Keratinocyte (primary cell): ENCODE measurements around the gene TNFRSF19. TPM values are rescaled to one million over a fixed set of nuclear protein-coding genes. Genes with fewer than 3 reads are reported as not detected.

Experiments
- DNase-seq: peaks from one replicate; pipeline ENCODE4 v3.0.0-alpha.2; 2011; ENCODE audit warnings: low read depth, missing footprints, low spot score
- FAIRE-seq: peaks from 2 replicates; lab custom pipeline; 2011; peaks lifted over from hg19 to GRCh38; lab: Jason Lieb, UNC
- H2AFZ ChIP-seq: 2 replicates; pipeline ENCODE4 v1.6.0; 2012; ENCODE audit warnings: low read length, control low read depth, inconsistent platforms; ENCODE audit not compliant: control insufficient read depth
- H3K27ac ChIP-seq: 2 replicates; pipeline ENCODE4 v1.5.1; 2011; ENCODE audit warnings: low read length; ENCODE audit not compliant: control insufficient read depth, insufficient read depth
- H3K27me3 ChIP-seq: 3 replicates; pipeline ENCODE4 v1.6.0; 2011; ENCODE audit warnings: low read length; ENCODE audit not compliant: control insufficient read depth, insufficient read depth; ENCODE audit errors: extremely low read depth
- H3K36me3 ChIP-seq, 2 experiments: 2 replicates in 1 of 2; 3 replicates in 1 of 2; pipeline ENCODE4 v1.5.1; 2011; ENCODE audit warnings: low read length in 2 of 2, mild to moderate bottlenecking in 1 of 2; ENCODE audit not compliant: control insufficient read depth in 2 of 2, insufficient read depth in 2 of 2; ENCODE audit errors: extremely low read depth in 1 of 2
- H3K4me1 ChIP-seq: 3 replicates; pipeline ENCODE4 v1.5.1; 2011; ENCODE audit warnings: low read length; ENCODE audit not compliant: control insufficient read depth, insufficient read depth; ENCODE audit errors: extremely low read depth
- H3K4me2 ChIP-seq: 3 replicates; pipeline ENCODE4 v1.6.0; 2011; ENCODE audit warnings: low read depth, low read length; ENCODE audit not compliant: control insufficient read depth, insufficient read depth; ENCODE audit errors: extremely low read depth
- H3K4me3 ChIP-seq, 3 experiments: fragments of 200-600 bp in 1 of 3; sonication (generic) in 1 of 3; 2 replicates in 2 of 3; 3 replicates in 1 of 3; pipeline ENCODE4 v1.5.1; 2011 to 2016; ENCODE audit warnings: low read length in 3 of 3, mild to moderate bottlenecking in 3 of 3, control low read depth in 2 of 3, inconsistent platforms in 1 of 3, low read depth in 1 of 3, mixed read lengths in 1 of 3, mixed run types in 1 of 3, moderate library complexity in 1 of 3; ENCODE audit not compliant: control insufficient read depth in 2 of 3, insufficient read depth in 2 of 3; ENCODE audit errors: extremely low read depth in 1 of 3
- H3K79me2 ChIP-seq: 2 replicates; pipeline ENCODE4 v1.6.0; 2012; ENCODE audit warnings: low read length; ENCODE audit not compliant: control insufficient read depth, insufficient read depth
- H3K9ac ChIP-seq: 3 replicates; pipeline ENCODE4 v1.6.0; 2011; ENCODE audit warnings: low read length; ENCODE audit not compliant: control insufficient read depth, insufficient read depth; ENCODE audit errors: extremely low read depth
- H3K9me1 ChIP-seq: 3 replicates; pipeline ENCODE4 v1.6.0; 2011; ENCODE audit warnings: low read length; ENCODE audit not compliant: control insufficient read depth, insufficient read depth; ENCODE audit errors: extremely low read depth
- H3K9me3 ChIP-seq: 2 replicates; pipeline ENCODE4 v1.5.1; 2012; ENCODE audit warnings: low read depth, low read length; ENCODE audit not compliant: control insufficient read depth
- H4K20me1 ChIP-seq: 3 replicates; pipeline ENCODE4 v1.6.0; 2011; ENCODE audit warnings: low read length; ENCODE audit not compliant: control insufficient read depth, insufficient read depth; ENCODE audit errors: extremely low read depth
- EZH2 ChIP-seq: IDR thresholded peaks from one replicate; pipeline ENCODE4 v1.6.1; 2012; ENCODE audit warnings: inconsistent platforms, mild to moderate bottlenecking, low read length, moderate library complexity
- dilution Hi-C: fragments of 300-500 bp; cut with MboI; formaldehyde crosslinking; loops from one replicate; pipeline ENCODE4 v1.7.0; 2020; ENCODE audit warnings: low sequenced_read_pairs; ENCODE audit not compliant: extremely low pct_ligation_motif_present
- polyA plus RNA-seq, 5 experiments: library from polyadenylated mRNA; depleted of rRNA in 3 of 5; stranded (reverse) in 3 of 5; stranded (forward) in 1 of 5; unstranded in 1 of 5; fragments of >200 nt; gene quantifications; 1 replicate in 1 of 5; 2 replicates in 3 of 5; 3 replicates in 1 of 5; pipeline versions ENCODE4 v1.2.1 to v1.2.3, GENCODE V29; 2011 to 2012; ENCODE audit warnings: missing spikeins in 2 of 5, low read depth in 1 of 5, low replicate concordance in 1 of 5
- TF ChIP-seq, protein P1 (sequence below), 3 experiments: IDR thresholded peaks in 1 of 3; conservative IDR thresholded peaks in 1 of 3; optimal IDR thresholded peaks in 1 of 3; 2 replicates in 2 of 3; 3 replicates in 1 of 3; pipeline versions ENCODE3 to v1.5.1; 2011; ENCODE audit warnings: low read length in 3 of 3, mild to moderate bottlenecking in 3 of 3, moderate library complexity in 2 of 3, control low read depth in 1 of 3, inconsistent platforms in 1 of 3; ENCODE audit not compliant: insufficient read depth in 2 of 3; ENCODE audit errors: extremely low read depth in 1 of 3

The TNFRSF19 gene
- polyA plus RNA-seq, 1 donor (not counting 4 experiments of a cell fraction or from before 2014, with no cell fraction given) = 1.8 TPM

DNA sequence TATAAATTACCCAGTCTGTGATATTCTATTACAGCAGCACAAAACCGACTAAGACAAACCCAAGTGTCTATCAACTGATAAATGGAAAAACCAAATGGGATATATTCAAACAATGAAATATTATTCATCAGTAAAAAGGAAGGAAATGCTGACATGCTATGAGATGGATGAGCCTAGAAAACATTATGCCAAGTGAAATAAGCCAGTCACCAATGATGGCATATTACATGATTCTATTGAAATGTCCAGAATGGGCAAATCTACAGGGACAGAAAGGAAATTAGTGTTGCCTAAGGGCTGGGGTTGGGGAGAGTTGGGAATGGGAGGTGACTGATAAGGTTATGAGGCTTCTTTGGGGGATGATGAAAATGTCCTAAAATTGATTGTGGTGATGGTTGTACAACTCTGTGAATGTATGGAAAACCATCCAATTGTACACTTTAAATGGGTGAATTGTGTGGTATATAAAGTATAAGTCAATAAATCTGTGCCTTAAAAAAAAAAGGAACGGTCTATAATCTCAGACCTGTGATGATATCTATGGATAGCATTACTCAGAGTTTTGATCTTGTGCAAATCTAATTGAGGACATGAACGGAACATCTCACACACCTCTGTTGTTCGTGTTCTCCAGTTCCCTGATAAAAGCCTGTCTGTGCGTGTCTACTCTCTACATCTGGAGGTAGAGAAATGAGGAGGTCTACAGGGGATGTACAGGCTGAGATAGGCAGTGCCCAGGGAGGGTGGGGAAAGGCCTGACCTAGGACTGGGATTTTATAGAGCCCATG lies 49.0 kb downstream of the TNFRSF19 start:
- dilution Hi-C loops = no loop called here
- no peak for DNase-seq
- Histone ChIP-seq H3K4me1 (peaks cover 16% of the 10 kb centered on the region), H3K27ac (no peak overlapping the region), H3K79me2 (no peaks in the 10 kb centered on the region), H3K4me2 (no peak overlapping the region), H3K27me3 (no peaks in the 10 kb centered on the region), H3K9me1 (no peaks in the 10 kb centered on the region), H4K20me1 (no peaks in the 10 kb centered on the region), H3K9me3 (no peaks in the 10 kb centered on the region), H3K4me3 (no peak overlapping the region), H2AFZ (no peak overlapping the region), H3K9ac (peak overlapping the region; percentile 19), H3K36me3 (no peaks in the 10 kb centered on the region)
- no peak for FAIRE-seq
- no peak for TF ChIP-seq EZH2
- TF ChIP-seq, protein P1, sequence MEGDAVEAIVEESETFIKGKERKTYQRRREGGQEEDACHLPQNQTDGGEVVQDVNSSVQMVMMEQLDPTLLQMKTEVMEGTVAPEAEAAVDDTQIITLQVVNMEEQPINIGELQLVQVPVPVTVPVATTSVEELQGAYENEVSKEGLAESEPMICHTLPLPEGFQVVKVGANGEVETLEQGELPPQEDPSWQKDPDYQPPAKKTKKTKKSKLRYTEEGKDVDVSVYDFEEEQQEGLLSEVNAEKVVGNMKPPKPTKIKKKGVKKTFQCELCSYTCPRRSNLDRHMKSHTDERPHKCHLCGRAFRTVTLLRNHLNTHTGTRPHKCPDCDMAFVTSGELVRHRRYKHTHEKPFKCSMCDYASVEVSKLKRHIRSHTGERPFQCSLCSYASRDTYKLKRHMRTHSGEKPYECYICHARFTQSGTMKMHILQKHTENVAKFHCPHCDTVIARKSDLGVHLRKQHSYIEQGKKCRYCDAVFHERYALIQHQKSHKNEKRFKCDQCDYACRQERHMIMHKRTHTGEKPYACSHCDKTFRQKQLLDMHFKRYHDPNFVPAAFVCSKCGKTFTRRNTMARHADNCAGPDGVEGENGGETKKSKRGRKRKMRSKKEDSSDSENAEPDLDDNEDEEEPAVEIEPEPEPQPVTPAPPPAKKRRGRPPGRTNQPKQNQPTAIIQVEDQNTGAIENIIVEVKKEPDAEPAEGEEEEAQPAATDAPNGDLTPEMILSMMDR (optimal IDR thresholded peaks at IDR 0.05 in 1 of 3, IDR thresholded peaks at IDR 0.05 in 1 of 3, conservative IDR thresholded peaks at IDR 0.05 in 1 of 3; ENCODE audit: extremely low read depth in 1 of 3, insufficient read depth in 2 of 3, low read length in 3 of 3) = no peak

DNA sequence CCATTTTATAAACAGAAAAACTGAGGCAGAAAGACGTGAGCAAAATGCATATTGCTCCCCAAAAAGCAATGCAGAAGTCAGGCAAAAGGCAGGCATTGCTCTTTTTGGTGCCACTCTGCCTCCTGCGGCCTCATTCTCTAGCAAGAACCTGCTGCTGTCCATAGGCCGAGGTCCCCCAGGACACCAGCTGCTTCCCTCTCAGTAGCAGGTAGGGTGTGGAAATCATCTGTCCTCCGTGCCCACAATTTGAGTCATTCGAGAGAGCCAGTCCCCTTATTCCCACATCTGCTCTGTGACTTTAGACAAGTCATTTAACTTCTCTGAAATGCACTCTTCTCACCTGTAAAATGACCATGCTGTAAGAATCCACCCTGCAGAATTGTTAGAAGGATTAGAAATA lies 50.0 kb downstream of the TNFRSF19 start:
- Histone ChIP-seq H3K9me1 (no peaks in the 10 kb centered on the region), H3K79me2 (no peaks in the 10 kb centered on the region), H3K9ac (no peak overlapping the region), H3K4me3 (no peak overlapping the region), H2AFZ (no peak overlapping the region), H3K4me1 (peaks cover 16% of the 10 kb centered on the region), H3K4me2 (no peak overlapping the region), H3K9me3 (no peaks in the 10 kb centered on the region), H3K36me3 (no peaks in the 10 kb centered on the region), H3K27ac (no peak overlapping the region), H4K20me1 (no peaks in the 10 kb centered on the region), H3K27me3 (no peaks in the 10 kb centered on the region)
- TF ChIP-seq EZH2 = no peak
- TF ChIP-seq, protein P1 (optimal IDR thresholded peaks at IDR 0.05 in 1 of 3, IDR thresholded peaks at IDR 0.05 in 1 of 3, conservative IDR thresholded peaks at IDR 0.05 in 1 of 3; ENCODE audit: extremely low read depth in 1 of 3, insufficient read depth in 2 of 3, low read length in 3 of 3) = no peak
- DNase-seq = no peak
- FAIRE-seq = no peak
- dilution Hi-C loops = no loop called here
